HCT116 (cell line): ENCODE results near the gene TMEM184B. TPM values are rescaled to one million over a fixed set of nuclear protein-coding genes. Genes with fewer than 3 reads are reported as not detected.

ENCODE experiments used
- ATAC-seq: fragments of 200-7000 bp; cut with Tn5 transposase; 2 replicates; pipeline ENCODE4 v1.9.1; 2020; ENCODE audit warnings: mild to moderate bottlenecking, moderate library complexity
- BruUV-seq: library from RNA; stranded (reverse); fragments of 400-500 nt; replicated peaks from 2 replicates; lab custom pipeline; 2021; lab: Mats Ljungman, UMichigan
- CTCF ChIA-PET: fragments of 300-600 bp; sonication (Branson Sonifier 250); formaldehyde crosslinking; loops from one replicate; lab custom pipeline; 2021; ENCODE audit warnings: antibody characterized with exemption; lab: Charles Lee
- POLR2A ChIA-PET: fragments of 300-600, 350-600 bp; sonication (Branson Sonifier 250); formaldehyde crosslinking; loops from one replicate; lab custom pipeline; 2021; ENCODE audit warnings: antibody characterized with exemption; lab: Charles Lee
- RAD21 ChIA-PET, 2 experiments: fragments of 300-600 bp; sonication (Branson Sonifier 250); formaldehyde crosslinking; loops; one replicate each; lab custom pipeline; 2023; ENCODE audit warnings: low total read pairs in 2 of 2; ENCODE audit not compliant: uncharacterized antibody in 2 of 2, unreplicated experiment in 2 of 2, low non-redundant PET in 1 of 2; lab: Charles Lee
- DNase-seq: peaks from one replicate; pipeline ENCODE4 v3.0.0-alpha.2; 2010; ENCODE audit warnings: low read depth, low spot score
- H2AFZ ChIP-seq: fragments of 200-600 bp; shearing (Covaris generic), sonication (generic); 2 replicates; pipeline ENCODE4 v1.6.1; 2017; ENCODE audit warnings: low read depth, mixed run types, mixed read lengths, antibody characterized with exemption, low read length; ENCODE audit not compliant: poor library complexity, severe bottlenecking
- H3K27ac ChIP-seq: 2 replicates; pipeline ENCODE4 v1.5.1; 2012; ENCODE audit warnings: low read depth, low read length
- H3K27me3 ChIP-seq: fragments of 200-600 bp; sonication (generic); 2 replicates; pipeline ENCODE4 v1.6.1; 2016; ENCODE audit warnings: mixed run types, low read length, mixed read lengths; ENCODE audit not compliant: insufficient read depth
- H3K36me3 ChIP-seq, 2 experiments: fragments of 200-500 bp in 1 of 2; fragments of 200-600 bp in 1 of 2; sonication (Bioruptor generic) in 1 of 2; sonication (generic) in 1 of 2; 2 replicates each; pipeline versions ENCODE4 v1.5.1 to v1.6.1; 2014 to 2016; ENCODE audit warnings: low read length in 2 of 2, inconsistent platforms in 1 of 2, mixed read lengths in 1 of 2, mixed run types in 1 of 2; ENCODE audit not compliant: insufficient read depth in 2 of 2, control insufficient read depth in 1 of 2
- H3K4me1 ChIP-seq, 2 experiments: fragments of 200-600 bp in 1 of 2; sonication (generic) in 1 of 2; 2 replicates each; pipeline versions ENCODE4 v1.5.1 to v1.6.1; 2012 to 2017; ENCODE audit warnings: low read length in 2 of 2, inconsistent platforms in 1 of 2, mild to moderate bottlenecking in 1 of 2, mixed read lengths in 1 of 2, mixed run types in 1 of 2, moderate library complexity in 1 of 2; ENCODE audit not compliant: insufficient read depth in 2 of 2, control insufficient read depth in 1 of 2
- H3K4me2 ChIP-seq: fragments of 200-600 bp; sonication (generic); 2 replicates; pipeline ENCODE4 v1.6.1; 2017; ENCODE audit warnings: mixed run types, low read length, mixed read lengths
- H3K4me3 ChIP-seq, 2 experiments: fragments of 200-600 bp in 1 of 2; sonication (generic) in 1 of 2; replicated peaks in 1 of 2; 2 replicates each; pipeline ENCODE4 v1.5.1; 2011 to 2016; ENCODE audit warnings: low read length in 2 of 2, control low read depth in 1 of 2, low read depth in 1 of 2, mild to moderate bottlenecking in 1 of 2, mixed read lengths in 1 of 2, mixed run types in 1 of 2
- H3K79me2 ChIP-seq: fragments of 200-600 bp; sonication (generic); 2 replicates; pipeline ENCODE4 v1.6.1; 2017; ENCODE audit warnings: mild to moderate bottlenecking, mixed run types, low read length, moderate library complexity, mixed read lengths; ENCODE audit not compliant: insufficient read depth
- H3K9ac ChIP-seq: fragments of 200-600 bp; sonication (generic); 2 replicates; pipeline ENCODE4 v1.6.1; 2016; ENCODE audit warnings: low read length, mixed read lengths
- H3K9me2 ChIP-seq: fragments of 200-600 bp; sonication (generic), shearing (Covaris generic); 2 replicates; pipeline ENCODE4 v1.6.1; 2017; ENCODE audit warnings: mixed run types, mild to moderate bottlenecking, moderate library complexity; ENCODE audit not compliant: insufficient read depth
- H3K9me3 ChIP-seq, 2 experiments: fragments of 200-500 bp in 1 of 2; fragments of 200-600 bp in 1 of 2; sonication (Bioruptor generic) in 1 of 2; sonication (generic) in 1 of 2; 2 replicates each; pipeline ENCODE4 v1.6.1; 2014 to 2017; ENCODE audit warnings: low read length in 2 of 2, mixed read lengths in 2 of 2, inconsistent platforms in 1 of 2, low read depth in 1 of 2, mild to moderate bottlenecking in 1 of 2, mixed run types in 1 of 2, moderate library complexity in 1 of 2; ENCODE audit not compliant: control insufficient read depth in 1 of 2, insufficient read depth in 1 of 2
- H4K20me1 ChIP-seq: fragments of 200-600 bp; sonication (generic), shearing (Covaris generic); 2 replicates; pipeline ENCODE4 v1.6.1; 2017; ENCODE audit warnings: mixed run types, mild to moderate bottlenecking, moderate library complexity; ENCODE audit not compliant: insufficient read depth
- CBX3 ChIP-seq: IDR thresholded peaks from 2 replicates; pipeline ENCODE4 v1.6.1; 2012; ENCODE audit warnings: low read depth
- CEBPB ChIP-seq: IDR thresholded peaks from 2 replicates; pipeline ENCODE4 v1.6.1; 2012; ENCODE audit warnings: low read depth
- CTCF ChIP-seq, 3 experiments: fragments of 200-600 bp in 1 of 3; sonication (generic) in 1 of 3; IDR thresholded peaks in 2 of 3; conservative IDR thresholded peaks in 1 of 3; 2 replicates each; pipeline ENCODE4 v1.5.1; 2012 to 2017; ENCODE audit warnings: low read depth in 2 of 3, low read length in 2 of 3, antibody characterized with exemption in 1 of 3, borderline replicate concordance in 1 of 3, control low read depth in 1 of 3, mild to moderate bottlenecking in 1 of 3, mixed read lengths in 1 of 3, mixed run types in 1 of 3, moderate library complexity in 1 of 3; ENCODE audit not compliant: insufficient read depth in 1 of 3
- EGR1 ChIP-seq: IDR thresholded peaks from 2 replicates; pipeline ENCODE4 v1.6.1; 2012; ENCODE audit warnings: low read depth
- EZH2 ChIP-seq: fragments of 200-600 bp; sonication (generic); IDR thresholded peaks from 2 replicates; pipeline ENCODE4 v1.6.1; 2017; ENCODE audit warnings: antibody characterized with exemption, mixed run types
- EZH2phosphoT487 ChIP-seq: fragments of 200-600 bp; IDR thresholded peaks from 2 replicates; pipeline ENCODE4 v1.6.1; 2018; ENCODE audit warnings: antibody characterized with exemption, borderline replicate concordance
- MAX ChIP-seq: IDR thresholded peaks from 2 replicates; pipeline ENCODE4 v1.6.1; 2012
- POLR2AphosphoS5 ChIP-seq: IDR thresholded peaks from 2 replicates; pipeline ENCODE4 v1.6.1; 2011; ENCODE audit warnings: mild to moderate bottlenecking, low read depth, low read length, moderate library complexity
- SIN3A ChIP-seq: IDR thresholded peaks from 2 replicates; pipeline ENCODE4 v1.6.1; 2012; ENCODE audit warnings: low read depth
- SP1 ChIP-seq: IDR thresholded peaks from 2 replicates; pipeline ENCODE4 v1.6.1; 2012; ENCODE audit warnings: low read depth
- TCF7L2 ChIP-seq: IDR thresholded peaks from 2 replicates; pipeline ENCODE4 v1.7.0; 2011; ENCODE audit warnings: borderline replicate concordance, inconsistent platforms; ENCODE audit not compliant: insufficient read depth, insufficient read length; ENCODE audit errors: extremely low read depth
- YY1 ChIP-seq: IDR thresholded peaks from 2 replicates; pipeline ENCODE4 v1.6.1; 2011; ENCODE audit warnings: low read length, low read depth, moderate library complexity, mild to moderate bottlenecking; ENCODE audit not compliant: insufficient replicate concordance; ENCODE audit errors: extremely low read depth
- intact Hi-C: fragments of 100-400 bp; cut with micrococcal nuclease; formaldehyde crosslinking; loops from 2 replicates; pipeline ENCODE4 v1.10.0; 2022
- total RNA-seq: library from RNA; stranded (reverse); gene quantifications from one replicate; pipeline ENCODE4 v1.2.1, GENCODE V29; 2021; ENCODE audit not compliant: unreplicated experiment

The TMEM184B gene
- total RNA-seq, 1 experiment from 2014 or later = 66.0 TPM

DNA sequence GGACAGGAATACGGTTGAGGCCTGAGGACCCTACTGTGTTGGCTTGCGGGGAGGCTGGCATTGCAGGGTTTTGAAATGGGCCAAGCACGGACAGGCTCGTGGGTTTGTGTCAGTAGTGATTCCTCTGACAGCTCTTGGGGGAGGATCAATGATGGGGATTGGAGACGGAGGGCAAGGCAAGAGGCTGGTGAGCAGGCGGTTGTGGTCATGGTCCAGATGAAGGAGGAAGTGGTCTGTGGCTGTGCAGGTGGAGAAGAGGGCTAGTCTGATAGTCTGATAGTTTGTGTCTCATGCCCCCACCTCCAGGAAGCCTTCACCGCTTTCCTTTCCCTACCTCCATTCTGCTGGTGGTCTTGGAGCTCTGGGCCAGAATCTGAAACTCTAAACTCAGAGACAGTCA is 68.0 kb downstream of the TMEM184B start:
- Histone ChIP-seq H3K9ac (no peak overlapping the region), H3K79me2 (peaks cover 61% of the 10 kb centered on the region), H3K4me3 (no peak overlapping the region), H3K4me1 (peaks cover 12 to 34% of the 10 kb centered on the region in 2 experiments), H3K9me3 (no peaks in the 10 kb centered on the region), H3K27me3 (no peaks in the 10 kb centered on the region), H3K4me2 (no peak overlapping the region), H3K36me3 (peaks cover 0 to 3% of the 10 kb centered on the region in 2 experiments; a peak in 1 of 4 replicates), H3K27ac (no peak overlapping the region), H3K9me2 (no peaks in the 10 kb centered on the region), H2AFZ (no peak overlapping the region), H4K20me1 (peaks cover 4% of the 10 kb centered on the region; the same call in 1 of the 2 replicates)
- POLR2A ChIA-PET = no interaction called here
- CTCF ChIA-PET = no interaction called here
- RAD21 ChIA-PET = no interaction called here
- BruUV-seq = no TSS peak
- ATAC-seq (no peak), DNase-seq (no peak)
- TF ChIP-seq EZH2phosphoT487 (no peak), YY1 (no peak), POLR2AphosphoS5 (no peak), CEBPB (no peak)
- intact Hi-C loops = no loop called here

GRCh38 chr22:38203855-38204514 is 68.8 kb downstream of the TMEM184B start:
- POLR2A ChIA-PET = interaction anchor here (1.1 to 1.2 kb wide), 2 partner anchors 14 to 22 kb away, joined by 3 read pairs; no protein-coding TSS in a partner anchor
- Histone ChIP-seq H3K4me3 (peak overlapping the region in 1 of 2 experiments; percentile 85; a peak in 2 of 4 replicates), H3K9ac (no peak overlapping the region), H3K27me3 (no peaks in the 10 kb centered on the region), H3K36me3 (0 out of 4 replicates have a peak, but pooled peaks cover 0 to 3% of the 10 kb centered on the region in 2 experiments), H3K4me1 (peaks cover 12 to 35% of the 10 kb centered on the region in 2 experiments)
- no TSS peak for BruUV-seq
- CTCF ChIA-PET = interaction anchor here (0.6 kb wide), 1 partner anchor 81 kb away, joined by 3 read pairs; no protein-coding TSS in a partner anchor
- TF ChIP-seq CBX3 (no peak), YY1 (no peak), SP1 (no peak), EZH2 (no peak), SIN3A (no peak), EZH2phosphoT487 (no peak), EGR1 (no peak), TCF7L2 (no peak), CTCF (IDR thresholded peaks at IDR 0.05 in 2 of 3, conservative IDR thresholded peaks at IDR 0.05 in 1 of 3; ENCODE audit: borderline replicate concordance in 1 of 3, insufficient read depth in 1 of 3, low read depth in 2 of 3, low read length in 2 of 3) (no peak), MAX (no peak)
- TF ChIP-seq, all 23 proteins: peak for 0
- H4K20me1 ChIP-seq = peaks cover 4% of the 10 kb centered on the region; the same call in 1 of the 2 replicates
- ATAC-seq = no peak
- no peak overlapping the region for H2AFZ ChIP-seq
- H3K27ac ChIP-seq = no peak overlapping the region
- DNase-seq = no peak
- H3K4me2 ChIP-seq = peak overlapping the region; percentile 77
- H3K9me2 ChIP-seq = no peaks in the 10 kb centered on the region
- RAD21 ChIA-PET = interaction anchor here in 1 of 2 experiments (0.7 kb wide), 1 partner anchor 60 kb away, joined by 5 read pairs; no protein-coding TSS in a partner anchor
- intact Hi-C loops = no loop called here
- H3K9me3 ChIP-seq = no peaks in the 10 kb centered on the region
- peaks cover 60% of the 10 kb centered on the region for H3K79me2 ChIP-seq
